D341Med (cell line): Measurements from ENCODE around the gene UBA7.
A peak's percentile ranks its signal among the peaks of the same experiment; 100 is the strongest.
"Not testable (repeated sequence)": the region's sequence is repeated elsewhere in the genome, so short reads cannot be mapped to it uniquely, and the experiment has no call there.

Source experiments
- DNase-seq: peaks from one replicate; pipeline ENCODE4 v3.0.0; 2012; ENCODE audit warnings: low spot score

UBA7 gene

DNA sequence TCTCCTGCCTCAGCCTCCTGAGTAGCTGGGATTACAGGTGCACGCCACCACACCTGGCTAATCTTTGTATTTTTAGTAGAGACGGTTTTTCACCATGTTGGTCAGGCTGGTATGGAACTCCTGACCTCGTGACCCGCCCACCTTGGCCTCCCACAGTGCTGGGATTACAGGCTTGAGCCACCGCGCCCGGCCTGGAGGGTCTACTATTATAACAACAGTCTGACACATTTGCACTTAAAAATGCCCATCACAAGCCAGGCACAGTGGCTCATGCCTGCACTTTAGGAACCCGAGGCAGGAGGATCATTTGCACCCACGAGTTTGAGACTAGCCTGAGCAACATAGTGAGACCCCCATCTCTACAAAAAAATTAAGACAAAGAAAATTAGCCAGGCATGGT lies 31.5 kb downstream of the UBA7 start:
- not testable (repeated sequence) for DNase-seq

DNA sequence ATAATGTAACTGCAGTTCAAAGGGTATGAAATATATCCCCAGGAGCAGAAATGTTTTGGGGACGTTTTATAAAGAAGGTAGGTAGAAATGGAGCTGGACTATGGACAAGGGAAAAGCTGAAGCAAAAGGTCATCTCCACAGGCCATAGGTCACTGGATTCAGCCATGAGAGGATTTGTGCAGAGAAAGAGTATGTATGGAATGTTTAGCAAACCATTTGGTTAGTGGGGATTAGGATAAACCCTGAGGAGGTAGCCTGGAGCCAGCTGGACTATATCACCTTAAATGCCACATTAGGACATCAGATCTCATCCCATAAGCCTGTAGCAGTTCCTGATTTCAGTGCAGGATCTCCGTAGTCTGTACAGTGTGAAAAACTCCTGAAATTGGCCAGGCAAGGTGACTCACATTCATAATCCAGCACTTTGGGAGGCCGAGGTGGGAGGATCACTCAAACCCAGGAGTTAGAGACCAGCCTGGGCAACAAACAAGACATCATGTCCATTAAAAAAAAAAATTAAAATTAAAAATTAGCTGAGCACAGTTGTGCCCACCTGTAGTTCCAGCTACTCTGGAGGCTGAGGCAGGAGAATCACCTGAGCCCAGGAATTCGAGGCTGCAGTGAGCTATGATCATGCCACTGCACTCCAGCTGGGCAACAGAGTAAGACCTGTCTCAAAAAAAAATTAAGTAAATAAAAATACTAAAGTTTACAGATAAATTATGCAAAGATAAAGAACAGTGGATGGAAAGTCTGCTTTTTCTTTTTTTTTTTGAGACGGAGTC lies 32.1 kb downstream of the UBA7 start:
- DNase-seq: peak; percentile 22

DNA sequence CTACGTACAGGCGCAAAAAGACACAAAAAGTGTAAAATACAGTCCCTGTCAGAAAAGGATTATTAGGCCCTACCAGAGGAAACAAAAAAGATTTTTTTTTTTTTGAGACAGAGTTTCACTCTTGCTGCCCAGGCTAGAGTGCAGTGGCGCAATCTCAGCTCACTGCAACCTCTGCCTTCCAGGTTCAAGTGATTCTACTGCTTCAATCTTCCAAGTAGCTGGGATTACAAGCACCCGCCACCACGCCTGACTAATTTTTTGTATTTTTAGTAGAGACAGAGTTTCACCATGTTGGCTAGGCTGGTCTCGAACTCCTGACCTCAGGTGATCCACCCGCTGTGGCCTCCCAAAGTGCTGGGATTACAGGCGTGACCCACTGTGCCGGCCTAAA lies 32.8 kb downstream of the UBA7 start:
- not testable (repeated sequence) for DNase-seq

DNA sequence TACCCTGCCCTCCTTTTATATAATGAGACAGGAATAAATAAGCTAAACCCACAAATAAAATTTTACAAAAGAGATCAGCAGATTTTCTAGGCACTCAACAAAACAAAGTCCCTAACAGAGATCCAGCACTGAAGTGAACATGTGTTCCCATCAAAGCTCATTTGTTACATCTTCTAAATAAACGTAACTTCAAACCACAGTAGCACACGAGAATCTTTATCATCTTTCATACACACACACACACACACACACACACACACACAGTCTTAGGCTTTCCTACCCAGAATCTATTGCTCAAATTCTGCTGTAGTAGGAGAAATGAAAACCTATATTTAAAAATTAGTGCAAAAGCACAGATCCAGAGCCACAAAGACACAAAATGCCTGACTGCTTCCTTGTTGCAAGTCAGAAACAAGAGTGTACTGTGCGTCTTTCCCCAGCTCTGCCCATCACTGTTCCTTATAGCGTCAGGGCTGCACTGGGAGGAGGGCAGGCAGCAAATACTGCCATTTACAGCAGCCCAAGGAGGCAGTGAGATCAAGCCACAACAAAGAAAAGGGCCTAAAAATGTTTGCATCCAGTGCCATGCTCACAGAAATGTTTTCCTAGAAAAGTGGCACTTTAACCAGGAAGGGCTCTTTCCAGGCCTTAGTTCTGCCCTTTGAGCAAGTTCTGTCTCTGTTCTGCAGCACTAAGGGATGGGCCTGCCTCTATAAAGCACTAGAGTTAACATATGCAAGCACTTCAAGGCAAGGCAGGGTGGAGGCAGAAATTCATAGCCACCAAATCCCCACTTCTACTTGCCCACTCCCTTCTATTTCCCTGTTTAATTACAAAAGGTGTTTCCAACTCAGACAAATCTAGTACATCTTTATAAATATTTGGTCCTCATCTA lies 33.4 kb downstream of the UBA7 start:
- no peak for DNase-seq

DNA sequence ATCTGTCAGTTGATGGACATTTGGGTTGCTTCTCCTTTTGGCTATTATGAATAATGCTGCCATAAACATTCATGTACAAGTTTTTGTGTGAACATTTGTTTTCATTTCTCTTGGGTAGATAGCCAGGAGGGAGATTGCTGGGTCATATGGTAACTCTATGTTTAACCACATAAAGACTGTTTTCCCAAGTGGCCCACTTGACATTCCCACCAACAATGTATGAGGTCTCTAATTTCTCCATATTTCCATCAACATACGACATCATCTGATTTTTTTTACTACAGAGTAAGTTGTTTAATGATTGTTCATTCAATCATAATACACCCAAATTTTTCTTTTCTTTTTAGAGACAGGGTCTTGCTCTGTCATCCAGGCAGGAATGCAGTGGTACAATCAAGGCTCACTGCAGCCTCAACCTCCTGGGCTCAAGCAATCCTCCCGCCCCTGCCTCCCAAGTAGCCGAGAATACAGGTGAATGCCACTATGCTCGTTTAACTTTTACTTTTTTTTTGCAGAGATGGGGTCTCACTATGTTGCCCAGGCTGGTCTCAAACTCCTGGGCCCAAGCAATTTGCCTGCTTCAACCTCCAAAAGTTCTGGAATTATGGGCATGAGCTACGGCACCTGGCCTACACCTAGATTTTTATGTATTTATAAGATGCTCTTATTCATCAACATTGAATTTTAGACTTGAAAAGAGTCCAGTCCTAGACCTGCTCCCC lies 34.2 kb downstream of the UBA7 start:
- no peak for DNase-seq

DNA sequence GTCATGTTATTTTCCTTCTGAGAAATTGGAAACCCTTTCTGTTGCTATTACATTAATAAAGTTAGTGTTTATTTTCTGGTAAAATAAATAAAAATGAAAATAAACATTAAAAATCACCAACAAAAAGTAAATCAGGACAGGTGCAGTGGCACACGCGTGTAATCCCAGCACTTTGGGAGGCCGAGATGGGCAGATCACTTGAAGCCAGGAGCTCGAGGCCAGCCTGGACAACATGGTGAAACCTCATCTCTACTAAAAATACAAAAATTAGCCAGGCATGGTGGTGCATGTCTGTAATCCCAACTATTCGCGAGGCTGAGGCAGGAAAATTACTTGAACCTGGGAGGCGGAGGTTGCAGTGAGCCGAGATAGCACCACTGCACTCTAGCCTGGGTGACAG lies 37.7 kb downstream of the UBA7 start:
- not testable (repeated sequence) for DNase-seq

DNA sequence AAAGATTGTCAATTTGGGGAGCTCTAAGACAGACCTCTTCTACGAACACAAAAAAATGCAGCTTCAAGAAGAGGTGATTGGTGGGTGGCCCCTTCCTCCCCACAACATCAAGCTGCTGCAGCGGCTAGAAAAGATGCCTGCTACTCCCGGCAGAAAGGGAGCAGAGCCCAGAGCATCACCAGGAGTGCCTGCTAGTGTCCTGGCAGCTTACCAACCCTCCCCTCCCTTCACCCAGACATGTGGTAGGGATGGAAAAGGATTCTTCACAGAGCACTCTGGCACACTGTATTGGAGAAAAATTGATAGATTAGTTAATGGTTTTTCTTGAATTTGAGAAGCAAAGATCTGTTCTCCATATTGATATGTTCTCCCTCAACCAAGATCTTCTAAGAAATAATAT lies 38.2 kb downstream of the UBA7 start:
- no peak for DNase-seq

DNA sequence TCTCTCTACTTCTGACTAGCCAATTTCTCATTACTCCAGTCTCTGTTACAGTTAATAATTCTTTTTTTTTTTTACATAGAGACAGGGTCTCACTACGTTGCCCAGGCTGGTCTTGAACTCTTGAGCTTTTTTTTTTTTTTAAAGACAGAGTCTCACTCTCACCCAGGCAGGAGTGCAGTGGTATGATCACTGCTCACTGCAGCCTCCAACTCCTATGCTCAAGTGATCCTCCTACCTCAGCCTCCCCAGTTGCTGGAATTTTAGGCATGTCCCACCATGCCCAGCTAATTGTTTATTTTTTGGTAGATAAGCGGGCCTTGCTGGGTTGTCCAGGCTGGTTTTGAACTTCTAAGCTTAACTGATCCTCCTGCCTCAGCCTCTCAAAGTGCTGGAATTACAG lies 41.0 kb downstream of the UBA7 start:
- no peak for DNase-seq

DNA sequence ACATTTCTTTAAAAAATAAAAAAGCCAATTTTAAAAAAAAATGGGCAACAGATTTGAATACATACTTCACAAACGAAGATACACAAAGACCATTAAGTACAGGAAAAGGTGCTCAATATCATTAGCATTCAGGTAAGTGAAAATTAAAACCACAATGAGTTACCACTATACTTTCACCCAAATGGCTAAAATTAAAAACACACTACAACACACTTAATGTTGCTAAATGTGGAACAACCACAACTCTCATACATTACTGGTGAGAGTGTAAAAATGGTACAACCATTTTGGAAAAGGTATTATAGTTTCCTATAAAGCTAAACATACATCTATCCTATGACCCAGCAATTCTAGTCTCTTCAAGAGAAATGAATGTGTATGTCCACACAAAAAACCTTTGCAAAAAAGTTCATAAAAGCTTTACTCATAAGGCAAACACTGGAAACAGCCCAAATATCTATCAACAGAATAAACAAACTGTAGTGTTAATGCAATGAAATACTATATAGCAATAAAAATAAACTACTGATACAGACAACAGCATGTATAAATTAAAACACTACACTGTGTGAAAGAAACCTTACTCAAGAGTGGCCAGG lies 42.3 kb downstream of the UBA7 start:
- DNase-seq: no peak

DNA sequence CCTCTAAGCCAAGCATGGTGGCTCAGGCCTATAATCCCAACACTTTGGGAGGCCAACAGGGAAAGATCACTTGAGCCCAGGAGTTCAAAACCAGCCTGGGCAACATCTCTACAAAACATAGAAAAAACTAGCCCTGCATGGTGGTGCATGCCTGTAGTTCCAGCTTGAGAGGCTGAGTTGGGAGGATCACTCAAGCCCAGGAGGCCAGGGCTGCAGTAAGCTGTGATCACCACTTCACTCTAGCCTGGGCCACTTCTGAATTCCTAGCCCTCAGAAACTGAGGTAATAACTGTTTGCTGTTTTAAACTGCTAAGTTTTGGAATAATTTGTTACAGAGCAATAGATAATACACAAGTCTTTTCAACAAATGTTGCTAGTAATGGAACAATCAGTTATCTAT lies 43.8 kb downstream of the UBA7 start:
- no peak for DNase-seq

DNA sequence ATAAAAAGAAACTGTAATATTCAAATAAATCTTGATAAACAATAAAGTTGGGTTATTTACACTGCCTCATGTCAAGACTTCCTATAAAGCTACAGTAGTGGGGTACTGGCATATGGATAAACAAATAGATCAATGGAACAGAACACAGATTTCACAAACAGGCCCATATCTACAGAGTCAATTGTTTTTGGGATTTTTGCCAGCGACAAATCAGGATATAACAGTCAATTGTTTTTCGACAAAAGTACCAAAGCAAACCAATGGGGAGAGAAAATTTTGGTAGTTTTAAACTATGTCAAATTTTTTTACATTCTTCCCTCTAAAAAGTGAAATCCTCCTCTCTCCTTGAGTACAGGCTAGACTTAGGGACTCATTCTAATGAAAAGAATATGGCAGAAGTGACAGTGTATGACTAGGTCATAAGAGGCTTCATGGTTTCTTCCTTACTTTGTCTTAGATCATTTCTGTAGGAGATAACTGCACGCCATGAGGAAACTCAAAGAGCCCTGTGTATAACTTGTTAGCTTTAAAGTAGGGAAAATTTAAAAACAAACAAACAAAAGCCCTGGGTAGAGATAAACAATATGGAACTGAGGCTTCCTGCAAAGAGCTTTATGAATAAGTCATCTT lies 44.4 kb downstream of the UBA7 start:
- no peak for DNase-seq

DNA sequence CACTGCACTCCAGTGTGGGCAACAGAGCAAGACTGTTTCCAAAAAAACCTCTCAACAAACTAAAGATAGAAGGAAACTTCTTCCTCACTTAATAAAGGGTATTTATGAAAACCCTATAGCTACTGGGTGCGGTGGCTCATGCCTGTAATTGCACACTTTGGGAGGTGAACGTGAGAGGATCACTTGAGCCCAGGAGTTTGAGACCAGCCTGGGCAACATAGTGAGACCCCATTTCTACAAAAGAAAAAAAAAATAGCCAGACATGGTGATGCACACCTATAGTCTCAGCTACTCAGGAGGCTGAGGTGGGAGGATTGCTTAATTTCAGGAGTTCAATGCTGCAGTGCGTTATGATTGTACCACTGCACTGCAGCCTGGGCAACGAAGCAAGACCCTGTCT lies 49.8 kb downstream of the UBA7 start:
- DNase-seq: no peak

DNA sequence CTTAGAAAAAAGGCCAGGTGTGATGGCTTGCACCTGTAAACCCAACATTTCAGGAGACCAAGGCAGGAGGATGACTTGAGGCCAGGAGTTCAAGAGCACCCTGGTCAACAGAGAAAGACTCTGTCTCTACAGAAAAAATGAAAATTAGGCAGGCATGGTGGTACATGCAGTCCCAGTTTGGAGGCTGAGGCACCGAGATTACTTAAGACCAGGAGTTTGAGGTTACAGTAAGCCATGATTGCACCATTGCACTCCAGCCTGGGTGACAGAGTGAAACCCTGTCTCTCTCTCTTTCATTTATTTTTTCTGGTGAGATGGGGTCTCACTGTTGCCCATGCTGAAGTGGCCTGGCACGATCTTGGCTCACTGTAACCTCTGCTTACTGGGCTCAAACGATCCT lies 52.1 kb downstream of the UBA7 start:
- DNase-seq: no peak

DNA sequence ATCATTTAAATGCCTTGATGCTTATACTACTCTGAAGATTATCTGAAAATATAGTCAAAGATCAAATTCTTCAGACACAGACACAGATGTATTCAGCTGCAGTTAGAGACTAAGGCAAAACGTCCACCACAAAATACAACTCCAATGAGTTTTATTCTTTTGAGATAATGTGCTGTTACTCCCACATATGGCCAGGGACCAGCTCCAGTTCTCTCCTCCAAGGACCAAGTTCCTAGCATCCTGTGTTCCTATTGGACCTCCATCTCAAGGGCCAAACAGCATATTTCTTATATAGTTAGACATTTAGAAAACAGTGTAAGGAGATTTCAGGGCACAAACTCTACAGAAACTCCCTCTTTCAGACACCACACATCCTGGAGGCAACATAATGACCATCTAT lies 54.5 kb downstream of the UBA7 start:
- DNase-seq: no peak

DNA sequence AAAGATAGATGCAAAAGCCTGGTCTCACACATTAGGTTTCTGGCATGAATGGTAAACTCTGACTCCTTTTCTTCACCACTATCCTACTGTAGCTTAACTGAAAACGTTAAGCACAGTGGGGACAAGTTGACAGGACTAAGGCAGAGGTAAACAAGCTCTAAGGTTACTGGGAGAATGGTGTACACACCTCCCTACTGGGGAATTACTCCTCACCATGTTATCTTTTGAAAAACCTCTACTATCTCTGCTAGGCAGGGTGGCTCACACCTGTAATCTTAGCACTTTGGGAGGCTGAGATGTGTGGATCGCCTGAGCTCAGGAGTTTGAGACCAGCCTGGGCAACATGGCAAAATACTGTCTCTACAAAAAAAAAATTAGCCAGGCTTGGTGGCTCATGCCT lies 56.6 kb downstream of the UBA7 start:
- DNase-seq: no peak

DNA sequence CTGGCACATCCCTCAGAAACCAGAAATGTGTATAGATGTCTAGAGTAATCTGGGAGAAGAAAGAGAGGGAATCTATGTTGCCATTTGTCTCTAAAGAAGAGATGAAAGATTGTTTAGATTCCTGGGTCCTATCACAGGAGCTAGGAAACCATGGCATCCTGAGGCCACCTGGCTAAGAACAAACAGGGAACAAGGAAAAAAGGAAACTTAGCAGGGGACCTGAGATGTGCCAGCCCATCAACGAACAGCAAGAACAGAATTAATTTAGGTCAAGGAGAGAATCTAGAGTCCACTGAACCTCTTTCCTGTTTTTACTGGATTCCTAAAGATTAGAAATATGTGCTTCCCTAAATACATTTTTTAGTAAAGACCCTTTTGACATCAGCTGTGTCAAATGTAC lies 57.7 kb downstream of the UBA7 start:
- no peak for DNase-seq
